ENCODE measurements around the gene METTL22.

METTL22 gene

DNA sequence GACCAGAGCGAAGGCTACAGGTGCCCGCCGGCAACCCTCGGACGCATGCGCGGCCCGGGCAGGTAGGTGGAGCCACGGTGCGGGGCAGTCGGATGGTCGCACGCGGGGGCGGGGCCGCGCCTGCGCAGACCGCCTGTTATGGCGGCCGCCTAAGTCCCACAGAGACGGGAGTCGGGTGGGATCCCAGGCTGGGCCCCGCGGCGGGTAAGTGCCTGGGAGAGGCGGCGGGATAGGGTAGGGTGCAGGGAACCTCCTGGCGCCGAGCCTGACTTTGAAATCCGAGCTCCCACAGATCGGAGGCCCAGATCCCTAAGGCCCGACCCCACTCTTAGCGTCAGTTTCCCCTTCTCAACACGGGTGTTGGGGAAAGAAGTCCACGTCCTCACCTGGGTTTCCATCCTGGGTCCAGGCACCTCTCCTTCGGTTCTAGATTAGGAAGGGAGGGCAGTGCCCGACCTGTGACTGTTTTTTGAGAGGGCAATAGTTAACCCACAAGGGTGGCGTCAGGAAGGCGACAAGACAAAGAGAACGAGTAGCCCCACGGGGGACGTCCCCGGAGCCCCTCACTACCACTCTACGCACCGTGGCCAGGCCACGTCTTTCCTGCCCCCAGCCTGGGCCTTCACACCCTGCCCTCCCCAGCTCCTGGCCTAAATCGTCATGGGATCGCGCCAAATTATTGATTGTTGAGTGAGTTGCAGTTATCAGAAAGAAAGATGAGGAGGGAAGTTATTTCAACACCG, at the start of gene METTL22:
TSS of gene METTL22 (plus strand) at position 127 of the 743 bp plus-strand sequence. CDS start 3,968 bp downstream, outside the sequence.
- peak; percentile 57 for DNase-seq (ENCODE audit: low read depth, low spot score)

GRCh38 chr16:8572063-8572918, 49.2 kb upstream of the METTL22 start:
- no peak for DNase-seq (ENCODE audit: low read depth, low spot score)

DNA sequence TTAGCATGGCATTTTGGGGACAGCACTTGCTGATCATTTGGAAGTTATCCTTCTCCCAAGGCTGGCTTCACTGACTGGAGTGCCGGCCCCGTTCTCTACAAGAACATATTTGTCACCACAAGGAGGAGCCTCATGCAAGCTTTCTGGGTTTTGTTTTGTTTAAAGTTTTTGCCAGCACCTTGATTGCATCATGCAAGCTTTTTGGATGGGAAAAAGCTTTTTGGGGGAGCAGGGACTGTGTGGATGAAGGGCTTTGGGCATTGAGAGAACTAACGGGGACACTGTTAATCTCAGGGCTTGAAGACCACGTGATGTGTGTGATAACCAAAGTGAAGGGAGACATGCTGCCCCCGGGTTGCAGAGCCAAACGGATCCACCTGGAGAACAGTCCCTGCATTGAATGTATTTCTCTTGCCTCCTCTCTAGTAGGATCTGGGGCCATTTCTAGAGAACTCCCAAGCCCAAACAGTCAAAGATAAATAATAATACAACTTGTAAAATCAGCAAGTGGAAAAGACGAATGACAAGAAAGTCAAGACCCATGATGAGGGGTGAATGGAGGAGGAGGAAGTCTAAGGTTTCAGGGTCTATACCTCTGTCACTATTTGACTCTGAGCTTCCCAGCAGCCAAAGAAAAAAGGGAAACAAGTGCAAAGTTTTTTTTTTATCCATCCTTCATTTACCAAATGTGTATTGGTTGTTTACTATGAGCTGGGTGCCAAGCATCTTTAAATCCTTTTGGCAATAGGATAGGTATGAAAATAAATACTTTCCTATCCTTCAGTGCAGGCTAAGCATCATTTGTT, 48.4 kb upstream of the METTL22 start:
- DNase-seq (ENCODE audit: low read depth, low spot score): no peak

- DNase-seq (ENCODE audit: low read depth, low spot score): no peak
Measured at GRCh38 chr16:8575399-8575798, 46.1 kb upstream of the METTL22 start.

GRCh38 chr16:8576141-8577004, 45.1 kb upstream of the METTL22 start:
- DNase-seq (ENCODE audit: low read depth, low spot score): no peak

- no peak for DNase-seq (ENCODE audit: low read depth, low spot score)
Measured at GRCh38 chr16:8577678-8578304, 43.7 kb upstream of the METTL22 start.

GRCh38 chr16:8579559-8579958, 41.9 kb upstream of the METTL22 start:
- no peak for DNase-seq (ENCODE audit: low read depth, low spot score)

DNA sequence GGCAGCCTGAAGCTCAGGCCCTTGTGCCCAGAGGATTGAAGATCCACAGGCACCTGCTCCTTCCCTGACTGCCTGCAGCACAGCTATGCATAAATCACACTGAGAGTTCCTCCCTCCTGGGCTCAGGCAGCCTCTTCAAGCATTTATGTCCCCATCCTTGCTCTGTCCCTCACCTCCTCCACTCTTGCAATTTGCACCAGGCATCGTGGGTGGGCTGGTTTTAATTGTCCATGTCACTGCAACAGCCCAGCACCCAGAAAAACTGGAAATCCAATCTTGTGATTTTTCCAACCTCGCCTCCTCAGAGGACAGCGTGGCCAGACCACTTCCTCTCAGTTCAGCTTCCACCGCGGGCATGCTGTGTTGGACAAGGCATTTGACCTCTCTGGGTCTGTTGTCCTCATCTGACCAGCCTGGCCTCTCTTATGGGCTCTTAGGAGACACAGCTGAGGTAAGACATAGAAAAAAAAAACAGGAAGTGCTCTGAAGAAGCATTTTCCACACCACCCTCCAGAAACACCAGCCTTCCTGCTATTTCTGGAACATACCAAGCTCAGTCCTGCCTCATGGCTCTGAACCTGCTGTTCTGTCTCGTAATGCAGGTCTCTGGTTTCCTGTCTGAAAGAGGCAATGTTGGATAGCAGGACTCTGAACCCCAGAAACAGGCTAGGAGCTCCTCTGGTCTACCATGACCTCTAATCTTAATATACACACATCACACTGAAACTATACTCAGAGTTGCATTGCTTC, 39.5 kb upstream of the METTL22 start:
- no peak for DNase-seq (ENCODE audit: low read depth, low spot score)

DNA sequence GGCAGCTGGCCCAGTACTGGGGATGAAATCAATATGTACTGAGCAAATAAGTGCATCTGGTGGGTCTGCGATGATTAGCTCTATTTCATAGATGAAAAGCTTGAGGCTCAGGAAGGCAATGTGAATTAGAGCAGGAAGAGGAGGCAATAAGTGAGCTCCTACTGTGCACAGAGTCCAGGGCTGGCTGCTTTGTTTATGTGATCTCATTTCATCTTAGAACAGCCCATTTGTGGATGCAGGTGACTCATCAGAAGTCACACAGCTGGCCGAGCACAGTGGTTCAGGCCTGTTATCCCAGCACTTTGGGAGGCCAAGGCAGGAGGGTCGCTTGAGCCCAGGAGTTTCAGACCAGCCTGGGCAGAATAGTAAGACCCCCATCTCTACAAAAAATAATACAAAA, 38.3 kb upstream of the METTL22 start:
- no peak for DNase-seq (ENCODE audit: low read depth, low spot score)

DNA sequence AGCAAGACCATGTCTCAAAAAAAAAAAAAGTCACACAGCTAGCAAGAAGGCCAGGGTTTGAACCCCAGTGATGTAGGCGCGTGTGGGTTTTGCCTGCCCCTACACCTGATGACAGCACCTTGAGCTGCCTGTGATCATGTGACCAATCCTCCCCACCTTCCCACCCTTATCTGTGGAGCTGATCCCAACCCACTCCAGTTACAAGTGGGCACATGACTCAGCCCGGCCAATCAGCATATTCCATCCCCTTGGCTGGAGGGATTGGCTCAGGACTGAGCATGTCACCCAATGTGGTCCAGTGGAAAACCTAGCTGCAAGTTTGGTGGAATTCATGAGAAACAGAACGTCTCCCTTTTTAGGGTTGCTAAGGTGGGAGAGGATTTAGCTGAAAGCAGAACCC, 37.8 kb upstream of the METTL22 start:
- no peak for DNase-seq (ENCODE audit: low read depth, low spot score)

GRCh38 chr16:8585041-8585440, 36.5 kb upstream of the METTL22 start:
- DNase-seq (ENCODE audit: low read depth, low spot score): no peak

DNA sequence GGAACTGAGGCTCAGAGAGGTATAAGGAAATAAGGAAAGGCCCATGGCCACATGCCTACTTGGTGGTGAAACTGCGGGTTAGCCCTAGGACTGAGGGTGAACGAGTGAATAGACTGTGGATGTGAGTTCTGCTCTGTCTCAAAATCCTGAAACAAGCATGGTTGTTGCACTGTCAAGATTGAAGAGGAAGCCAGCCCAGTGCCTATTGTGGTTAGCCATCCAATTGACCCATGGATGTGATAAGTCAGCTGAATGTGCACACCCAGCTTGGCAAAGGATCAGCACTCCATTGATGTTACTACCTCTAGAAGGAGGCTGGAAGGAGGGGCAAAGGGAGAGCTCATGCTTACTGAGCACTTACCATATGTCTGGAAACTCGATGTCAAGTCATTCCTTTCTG, 35.6 kb upstream of the METTL22 start:
- no peak for DNase-seq (ENCODE audit: low read depth, low spot score)

GRCh38 chr16:8587065-8587464, 34.4 kb upstream of the METTL22 start:
- DNase-seq (ENCODE audit: low read depth, low spot score): no peak

- DNase-seq (ENCODE audit: low read depth, low spot score): no peak
Measured at GRCh38 chr16:8588682-8589056, 32.8 kb upstream of the METTL22 start.

DNA sequence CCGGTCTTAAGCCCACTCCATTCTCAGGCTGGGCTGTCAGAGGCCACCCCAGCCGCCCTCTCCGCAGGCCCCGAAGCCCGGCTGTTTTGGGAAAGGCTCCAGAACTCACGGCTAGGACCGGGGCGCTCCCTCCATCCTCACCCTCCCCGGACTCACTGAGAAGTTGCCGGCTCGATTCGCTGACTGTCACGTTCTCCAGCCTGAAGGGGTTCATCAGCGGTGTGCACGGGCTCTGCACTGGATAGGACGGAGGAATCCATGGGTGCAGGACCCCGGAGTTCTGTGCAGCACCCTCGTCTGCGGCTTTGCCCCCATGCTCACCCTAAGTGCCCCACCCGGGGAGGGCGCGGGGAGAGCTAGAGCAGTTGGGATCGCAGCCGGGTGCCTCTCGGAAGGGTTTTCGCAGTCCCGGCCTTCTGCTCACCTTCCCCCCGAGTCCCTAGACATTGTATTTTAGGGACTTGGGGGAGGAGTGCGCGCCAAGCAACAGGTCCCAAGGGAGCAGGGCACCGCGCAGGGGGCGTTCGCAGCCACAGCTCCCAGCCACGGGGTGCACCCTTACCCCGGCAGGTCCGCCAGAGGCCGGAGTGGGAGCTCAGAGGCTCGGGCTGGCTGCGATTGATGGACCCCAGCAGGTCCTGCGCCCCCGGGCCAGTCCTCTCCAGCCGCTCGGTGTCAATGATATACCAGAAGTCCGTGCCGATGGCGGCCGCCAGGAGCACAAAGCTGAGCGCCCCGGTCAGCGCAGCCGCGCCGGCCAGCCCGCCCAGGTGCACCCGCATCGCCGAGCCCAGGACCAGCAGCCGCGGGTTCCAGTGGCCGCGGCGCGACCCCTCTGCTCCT, 32.2 kb upstream of the METTL22 start:
- no peak for DNase-seq (ENCODE audit: low read depth, low spot score)

GRCh38 chr16:8589900-8590688, 31.4 kb upstream of the METTL22 start, which contains the start of gene TMEM114:
TSS of gene TMEM114 (minus strand) at chr16:8590511. CDS start at chr16:8589838, 673 bp downstream.
- DNase-seq (ENCODE audit: low read depth, low spot score): no peak

DNA sequence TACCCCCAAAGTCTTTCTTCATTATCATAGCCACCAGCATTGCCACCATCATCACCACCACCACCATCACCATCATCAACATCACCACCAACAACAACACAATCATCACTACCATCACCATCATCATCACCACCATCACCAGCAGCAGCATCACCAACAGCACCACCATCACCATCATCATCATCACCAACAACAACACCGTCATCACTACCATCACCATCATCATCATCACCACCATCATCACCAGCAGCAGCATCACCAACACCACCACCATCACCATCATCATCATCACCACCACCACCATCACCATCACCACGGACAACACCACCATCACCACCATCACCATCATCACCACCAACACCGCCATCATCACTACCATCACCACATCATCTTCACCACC, 30.7 kb upstream of the METTL22 start:
- DNase-seq (ENCODE audit: low read depth, low spot score): no peak

GRCh38 chr16:8591451-8591850, 30.0 kb upstream of the METTL22 start:
- DNase-seq (ENCODE audit: low read depth, low spot score): no peak

Measured in brain pericyte (primary cell).